GM21825 (cell line): Measurements from ENCODE around the gene LRPPRC.

ENCODE experiments used
- ATAC-seq: cut with Tn5 transposase; IDR thresholded peaks from one replicate; pipeline ENCODE4 v1.9.1; 2021; ENCODE audit warnings: mild to moderate bottlenecking, moderate library complexity; ENCODE audit not compliant: unreplicated experiment

The LRPPRC gene

DNA sequence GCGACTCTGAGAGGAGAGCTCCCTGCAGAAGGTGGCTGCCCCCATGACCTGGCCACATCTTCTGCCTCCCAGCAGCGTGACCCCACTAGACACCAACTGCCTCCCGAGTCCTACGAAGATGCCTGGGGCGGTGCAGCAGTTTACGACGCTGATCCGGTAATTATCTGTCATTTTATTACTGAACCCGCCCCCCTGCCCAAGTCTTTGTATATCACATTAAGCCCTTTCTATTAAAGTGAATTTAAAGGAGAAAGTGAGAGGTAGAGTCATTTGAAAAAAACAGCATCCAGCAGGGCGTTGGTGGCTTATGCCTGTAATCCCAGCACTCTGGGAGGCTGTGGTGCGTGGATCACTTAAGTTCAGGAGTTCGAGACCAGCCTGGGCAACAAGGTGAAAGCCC is 123.6 kb downstream of the LRPPRC start:
- ATAC-seq = no peak

- ATAC-seq = no peak
Observed at GRCh38 chr2:43855292-43855691, 140.5 kb downstream of the LRPPRC start.

- no peak for ATAC-seq
Observed at GRCh38 chr2:43854671-43855070, 141.1 kb downstream of the LRPPRC start.

DNA sequence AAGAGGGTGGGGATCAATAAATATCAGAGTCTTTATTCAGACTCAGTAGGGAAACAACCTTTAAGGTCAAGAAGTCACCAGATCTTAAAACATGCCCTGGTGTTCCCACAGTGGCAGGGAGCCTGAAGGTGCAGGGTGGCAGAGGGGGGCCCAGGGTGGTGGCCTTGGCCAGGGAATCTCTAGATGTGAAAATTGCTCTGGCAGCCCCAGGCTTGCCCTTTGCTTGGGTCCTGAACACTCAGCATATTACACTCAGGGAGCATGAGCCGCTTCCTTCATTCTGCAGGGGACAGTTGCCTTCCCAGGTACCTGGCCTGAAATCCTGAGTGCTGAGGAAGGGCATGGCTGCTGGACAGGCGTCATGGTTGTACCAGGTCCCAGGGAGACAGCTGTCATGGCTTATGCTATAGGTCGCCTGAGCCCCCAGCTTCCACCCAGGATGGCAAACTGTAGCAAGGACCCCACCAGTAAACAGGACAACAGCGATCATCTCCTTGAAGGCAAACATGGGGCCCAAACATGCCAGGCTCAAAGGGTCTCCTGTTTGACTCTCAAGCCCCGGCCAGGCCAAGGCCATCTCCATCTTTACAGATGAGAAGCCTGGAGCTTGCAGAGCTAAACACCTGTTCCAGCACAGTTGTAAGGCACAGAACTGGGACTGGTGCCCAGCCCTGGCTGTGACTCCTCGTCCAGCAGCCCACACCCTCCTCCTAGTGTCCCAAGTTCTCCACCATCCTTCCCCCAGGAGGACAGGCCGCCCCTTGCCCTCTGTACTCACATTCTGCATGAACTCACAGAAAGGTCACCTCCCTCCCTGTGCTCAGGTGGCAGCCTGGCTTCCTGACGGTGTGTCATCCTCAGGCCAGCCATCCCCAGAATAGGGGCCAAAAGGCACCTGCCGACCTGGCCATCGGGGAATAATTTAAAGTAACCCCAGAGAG is 142.4 kb downstream of the LRPPRC start:
- ATAC-seq = no peak

DNA sequence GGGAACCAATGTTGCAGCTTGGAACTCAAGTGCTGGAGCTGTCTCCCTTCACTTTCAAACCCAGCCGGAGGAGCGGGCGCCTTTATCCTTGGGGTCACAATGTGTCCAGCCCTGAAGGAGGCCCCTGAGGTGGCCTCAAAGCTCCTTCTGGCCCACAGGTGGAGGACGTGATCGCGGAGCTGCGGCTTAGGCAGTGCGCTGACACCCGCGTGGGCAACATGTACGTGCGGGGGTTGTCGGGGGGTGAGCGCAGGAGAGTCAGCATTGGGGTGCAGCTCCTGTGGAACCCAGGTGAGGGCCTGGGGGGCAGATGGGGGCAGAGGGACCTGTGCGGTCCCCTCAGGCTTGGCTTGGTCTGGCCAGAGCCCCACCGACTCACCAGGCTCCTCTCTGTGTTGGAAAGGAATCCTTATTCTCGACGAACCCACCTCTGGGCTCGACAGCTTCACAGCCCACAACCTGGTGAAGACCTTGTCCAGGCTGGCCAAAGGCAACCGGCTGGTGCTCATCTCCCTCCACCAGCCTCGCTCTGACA is 143.5 kb downstream of the LRPPRC start:
- no peak for ATAC-seq

- no peak for ATAC-seq
Observed at GRCh38 chr2:43851011-43851980, 144.5 kb downstream of the LRPPRC start.

DNA sequence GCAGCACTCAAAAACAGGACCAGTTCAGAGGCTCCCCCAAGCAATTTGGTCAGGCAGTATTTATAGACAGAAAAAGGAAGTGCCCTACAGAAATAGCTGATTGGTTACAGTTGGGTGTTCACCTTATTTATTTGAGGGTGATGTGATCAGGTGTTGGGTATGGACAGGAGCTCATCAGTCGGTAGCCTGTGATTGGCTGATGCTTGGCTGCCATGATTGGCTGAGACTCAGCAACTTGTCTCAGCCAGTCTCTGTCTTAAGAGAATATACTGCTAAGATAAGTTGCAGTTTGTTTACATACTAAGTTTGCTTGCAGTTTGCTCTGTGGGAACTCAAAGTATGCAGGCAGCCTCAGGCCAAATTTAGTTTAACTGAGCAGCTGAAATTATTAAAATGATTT is 147.6 kb downstream of the LRPPRC start:
- no peak for ATAC-seq

GRCh38 chr2:43846140-43846793 is 149.5 kb downstream of the LRPPRC start:
- no peak for ATAC-seq

GRCh38 chr2:43845181-43845580 is 150.6 kb downstream of the LRPPRC start:
- no peak for ATAC-seq

DNA sequence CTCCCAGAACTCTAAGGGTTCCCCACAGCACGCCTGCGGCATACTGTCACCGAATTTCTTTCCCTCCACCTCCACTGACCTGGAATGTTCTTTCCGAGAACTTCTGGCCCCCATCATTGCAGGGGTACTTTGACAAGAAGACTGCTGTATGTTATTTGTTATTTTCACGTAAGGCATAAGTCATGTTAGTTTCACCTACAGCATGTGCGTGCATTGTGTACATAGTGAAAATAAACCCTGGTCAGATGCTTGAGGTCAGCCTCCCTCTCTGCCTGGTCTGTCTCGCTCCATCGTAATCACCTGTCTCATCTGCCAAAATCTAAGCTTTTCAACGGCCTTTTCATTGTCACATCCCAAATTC is 152.9 kb downstream of the LRPPRC start:
- ATAC-seq = no peak

- no peak for ATAC-seq
Observed at GRCh38 chr2:43841949-43842865, 153.6 kb downstream of the LRPPRC start.

DNA sequence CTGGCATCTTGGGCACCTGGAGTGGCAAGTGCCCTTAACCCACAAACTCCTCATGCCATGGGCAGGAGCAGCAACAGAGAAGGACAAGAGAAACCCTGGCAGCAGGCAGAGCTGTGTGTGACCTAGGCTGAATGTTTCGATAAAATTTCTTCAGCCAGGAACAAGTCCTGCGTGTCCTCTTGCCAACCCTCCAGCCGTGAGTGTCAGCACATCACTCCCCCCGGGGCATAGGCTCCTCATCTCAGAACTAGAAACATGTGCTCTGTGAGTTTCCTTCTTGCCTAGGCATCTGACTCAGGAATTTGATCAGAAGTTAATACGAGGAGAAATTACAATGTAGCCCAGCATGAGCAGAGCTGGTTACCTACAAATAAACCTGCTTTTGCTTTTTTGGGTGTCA is 154.8 kb downstream of the LRPPRC start:
- no peak for ATAC-seq

DNA sequence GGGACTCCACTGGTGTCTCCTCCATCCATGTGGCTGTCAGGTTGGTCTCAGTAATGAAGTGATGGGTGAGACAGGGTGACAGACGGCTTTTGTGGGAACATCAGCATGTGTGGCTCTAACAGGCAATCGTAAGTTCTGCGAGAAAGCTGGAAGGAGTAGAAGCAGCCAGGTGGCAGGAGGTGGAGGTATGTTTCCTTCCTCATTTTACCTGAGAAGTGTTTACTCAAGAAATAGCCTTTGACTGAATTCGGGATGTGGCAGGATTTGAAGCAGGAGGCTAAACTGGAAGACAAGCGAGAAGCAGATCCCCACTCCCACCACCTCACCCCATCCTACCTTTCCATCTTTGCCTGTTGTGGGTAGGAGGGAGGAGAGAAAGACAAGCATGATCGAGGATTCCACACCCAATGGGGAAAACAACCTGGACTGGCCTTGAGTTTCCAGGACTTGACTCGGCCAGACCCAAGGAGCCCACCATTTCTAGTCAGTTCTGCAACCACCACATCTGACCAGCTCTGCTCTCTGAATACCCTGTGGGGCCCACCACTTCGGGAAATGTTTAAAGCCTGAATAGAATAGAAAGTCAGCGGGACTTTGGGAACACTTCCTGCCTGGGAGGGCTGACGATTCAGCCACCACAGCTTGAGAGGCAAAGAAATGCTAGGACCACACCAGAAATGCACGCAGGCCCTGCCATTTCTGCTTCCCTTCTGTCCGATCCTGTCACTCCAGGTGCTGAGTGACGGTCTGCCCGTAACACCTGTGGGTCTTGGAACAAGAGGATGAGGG is 155.8 kb downstream of the LRPPRC start:
- no peak for ATAC-seq

DNA sequence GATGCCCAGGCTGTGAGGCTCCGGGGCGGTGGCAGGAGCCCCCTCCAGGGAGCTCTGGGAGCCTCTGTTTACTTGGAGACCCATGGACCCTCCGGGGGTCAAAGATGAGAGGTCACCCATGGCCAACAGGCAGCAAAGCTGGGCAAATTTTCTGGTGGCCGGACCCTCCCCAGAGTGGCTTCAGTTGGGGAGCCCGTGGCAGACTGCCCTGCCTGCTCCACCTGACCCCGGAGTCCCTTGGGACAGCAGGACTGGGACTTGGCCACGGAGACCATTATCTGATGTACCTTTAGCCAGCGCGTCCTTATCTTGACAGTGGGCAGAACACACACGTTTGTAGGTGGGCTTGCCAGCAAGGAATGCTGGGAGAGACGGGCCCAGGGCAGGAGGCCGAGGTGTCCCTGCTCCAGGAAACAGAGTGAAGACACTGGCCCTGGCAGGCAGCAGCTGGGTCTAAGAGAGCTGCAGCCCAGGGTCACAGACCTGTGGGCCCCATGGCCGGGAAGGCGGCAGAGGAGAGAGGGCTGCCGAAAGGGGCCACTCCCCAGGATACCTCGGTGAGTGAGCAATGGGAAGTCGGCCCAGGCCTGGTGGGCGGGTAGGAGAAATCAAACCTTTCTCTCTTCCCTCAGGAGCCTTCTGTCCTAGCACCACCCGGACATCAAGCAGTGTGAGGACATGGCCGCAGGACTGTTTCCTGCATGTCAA is 157.1 kb downstream of the LRPPRC start, which contains the start of the genes ABCG5 and ABCG8:
TSS of gene ABCG5 (minus strand) at position 280 of the 708 bp plus-strand sequence. CDS start at position 120, 160 bp downstream.
TSS of gene ABCG8 (plus strand) at position 412 of the 708 bp plus-strand sequence. CDS start at position 495, 83 bp downstream.
- ATAC-seq = no peak

- ATAC-seq = no peak
Observed at GRCh38 chr2:43837831-43838559, 157.8 kb downstream of the LRPPRC start.

DNA sequence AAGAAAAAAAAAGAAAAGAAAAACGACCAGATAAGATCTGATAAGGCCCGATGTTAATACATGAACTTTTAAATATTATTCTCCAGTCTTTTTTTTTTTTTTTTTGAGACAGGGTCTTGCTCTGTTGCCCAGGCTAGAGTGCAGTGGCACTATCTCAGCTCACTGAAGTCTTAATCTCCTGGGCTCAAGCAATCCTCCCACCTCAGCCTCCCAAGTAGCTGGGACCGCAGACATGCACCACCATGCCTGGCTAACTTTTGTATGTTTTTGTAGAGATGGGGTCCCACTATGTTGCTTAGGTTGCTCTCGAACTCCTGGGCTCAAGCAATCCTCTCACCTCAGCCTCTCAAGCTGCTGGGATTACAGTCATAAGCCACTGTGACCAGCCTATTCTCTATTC is 158.8 kb downstream of the LRPPRC start:
- no peak for ATAC-seq
